Breast epithelium (tissue), 4 donors: ENCODE results near the gene ADAMTS17. TPM values are rescaled to one million over a fixed set of nuclear protein-coding genes. Genes with fewer than 3 reads are reported as not detected.

ENCODE experiments used
- DNase-seq, 2 donors: peaks; one replicate each; pipeline ENCODE4 v3.0.0-alpha.2; 2019; ENCODE audit warnings: low spot score in 2 of 2
- H3K27ac ChIP-seq, 2 donors: fragments of 200-600 bp; sonication (generic) in 1 of 2; one replicate each; pipeline ENCODE4 v1.5.1; 2016 to 2019; ENCODE audit warnings: mild to moderate bottlenecking in 1 of 2
- H3K27me3 ChIP-seq, 2 donors: fragments of 200-600 bp; sonication (generic) in 1 of 2; one replicate each; pipeline versions ENCODE4 v1.5.1 to v1.6.0; 2017 to 2019; ENCODE audit warnings: control low read depth in 1 of 2, mild to moderate bottlenecking in 1 of 2
- H3K36me3 ChIP-seq: fragments of 200-600 bp; one replicate; pipeline ENCODE4 v1.5.1; 2019
- H3K4me1 ChIP-seq, 2 donors: fragments of 200-600 bp; sonication (generic); one replicate each; pipeline ENCODE4 v1.5.1; 2016 to 2019; ENCODE audit warnings: control low read depth in 1 of 2
- H3K4me3 ChIP-seq, 3 donors: fragments of 200-600 bp; sonication (generic); 1 replicate in 2 of 3; 2 replicates in 1 of 3; pipeline ENCODE4 v1.5.1; 2016 to 2019; ENCODE audit warnings: mild to moderate bottlenecking in 3 of 3, moderate library complexity in 2 of 3
- H3K9me3 ChIP-seq, 2 donors: fragments of 200-600 bp; sonication (generic) in 1 of 2; one replicate each; pipeline ENCODE4 v1.5.1; 2016 to 2019; ENCODE audit warnings: control low read depth in 1 of 2
- CTCF ChIP-seq, 3 donors: fragments of 450-650 bp; IDR thresholded peaks; one replicate each; pipeline ENCODE4 v1.5.1; 2016 to 2017; ENCODE audit warnings: antibody characterized with exemption in 3 of 3, mild to moderate bottlenecking in 3 of 3, moderate library complexity in 3 of 3
- POLR2A ChIP-seq: fragments of 450-650 bp; IDR thresholded peaks from one replicate; pipeline ENCODE4 v1.6.1; 2016; ENCODE audit warnings: antibody characterized with exemption, mild to moderate bottlenecking, moderate library complexity
- POLR2AphosphoS5 ChIP-seq, 3 donors: sonication (generic); formaldehyde crosslinking; IDR thresholded peaks; one replicate each; pipeline ENCODE4 v1.6.1; 2017; ENCODE audit warnings: antibody characterized with exemption in 3 of 3
- intact Hi-C: fragments of 100-400 bp; cut with DNase I; formaldehyde crosslinking; loops from one replicate; pipeline ENCODE4 v1.15.1; 2023; ENCODE audit warnings: low total_unique reads
- total RNA-seq, 3 donors: library from RNA; depleted of rRNA; stranded (reverse); fragments of >200 nt; gene quantifications; one replicate each; pipeline ENCODE4 v1.1.0, GENCODE V29; 2016

Gene ADAMTS17
- total RNA-seq, 3 donors from 2014 or later: 5.1 to 8.0 (median 5.9) TPM

GRCh38 chr15:100154338-100154737 is 187.4 kb downstream of the ADAMTS17 start:
- no peak for DNase-seq
- H3K4me3 ChIP-seq: no peak overlapping the region
- H3K4me1 ChIP-seq: no peaks in the 10 kb centered on the region
- no peak overlapping the region for H3K27ac ChIP-seq
- no peaks in the 10 kb centered on the region for H3K36me3 ChIP-seq
- H3K27me3 ChIP-seq: no peaks in the 10 kb centered on the region
- TF ChIP-seq POLR2AphosphoS5 (IDR thresholded peaks at IDR 0.05) (no peak), CTCF (IDR thresholded peaks at IDR 0.05) (no peak), POLR2A (no peak)
- intact Hi-C loops: loop anchor here (1.0 kb wide), 1 partner anchor 30 kb away; no protein-coding TSS in a partner anchor
- peaks cover under 1 to 4% of the 10 kb centered on the region in 2 donors for H3K9me3 ChIP-seq

- Histone ChIP-seq H3K36me3 (no peaks in the 10 kb centered on the region), H3K27me3 (no peaks in the 10 kb centered on the region), H3K9me3 (peaks cover 13 to 22% of the 10 kb centered on the region in 2 donors), H3K4me1 (no peaks in the 10 kb centered on the region), H3K27ac (no peak overlapping the region), H3K4me3 (no peak overlapping the region)
- intact Hi-C loops: no loop called here
- peak in 1 of 2 donors; percentile 27 for DNase-seq
- TF ChIP-seq POLR2A: no peak
- TF ChIP-seq POLR2AphosphoS5 (IDR thresholded peaks at IDR 0.05): no peak
- no peak for TF ChIP-seq CTCF (IDR thresholded peaks at IDR 0.05)
Observed at GRCh38 chr15:100152463-100152862, 189.3 kb downstream of the ADAMTS17 start.

- intact Hi-C loops: loop anchor here (1.0 kb wide), 1 partner anchor 20 kb away; no protein-coding TSS in a partner anchor
- no peaks in the 10 kb centered on the region for H3K4me1 ChIP-seq
- H3K27ac ChIP-seq: no peak overlapping the region
- TF ChIP-seq POLR2AphosphoS5 (IDR thresholded peaks at IDR 0.05) (no peak), CTCF (IDR thresholded peaks at IDR 0.05) (no peak), POLR2A (no peak)
- no peaks in the 10 kb centered on the region for H3K36me3 ChIP-seq
- peaks cover 17 to 29% of the 10 kb centered on the region in 2 donors for H3K9me3 ChIP-seq
- H3K27me3 ChIP-seq: no peaks in the 10 kb centered on the region
- DNase-seq: no peak
- H3K4me3 ChIP-seq: no peak overlapping the region
Observed at GRCh38 chr15:100150906-100151305, 190.9 kb downstream of the ADAMTS17 start.

GRCh38 chr15:100147828-100148227 is 193.9 kb downstream of the ADAMTS17 start:
- DNase-seq: no peak
- no peak overlapping the region for H3K27ac ChIP-seq
- TF ChIP-seq CTCF (IDR thresholded peaks at IDR 0.05) (no peak), POLR2AphosphoS5 (IDR thresholded peaks at IDR 0.05) (no peak), POLR2A (no peak)
- intact Hi-C loops: no loop called here
- peaks cover 17 to 29% of the 10 kb centered on the region in 2 donors for H3K9me3 ChIP-seq
- no peaks in the 10 kb centered on the region for H3K4me1 ChIP-seq
- no peak overlapping the region for H3K4me3 ChIP-seq
- no peaks in the 10 kb centered on the region for H3K36me3 ChIP-seq
- no peaks in the 10 kb centered on the region for H3K27me3 ChIP-seq

GRCh38 chr15:100143378-100143777 is 198.4 kb downstream of the ADAMTS17 start:
- DNase-seq: no peak
- intact Hi-C loops: no loop called here
- Histone ChIP-seq H3K9me3 (peaks cover 7 to 15% of the 10 kb centered on the region in 2 donors), H3K27me3 (no peaks in the 10 kb centered on the region), H3K4me1 (no peaks in the 10 kb centered on the region), H3K27ac (no peak overlapping the region), H3K36me3 (no peaks in the 10 kb centered on the region), H3K4me3 (no peak overlapping the region)
- TF ChIP-seq CTCF (IDR thresholded peaks at IDR 0.05) (no peak), POLR2AphosphoS5 (IDR thresholded peaks at IDR 0.05) (no peak), POLR2A (no peak)
